Choroid plexus epithelial cell (primary cell): Measurements from ENCODE around the gene ZBTB7C.

Experiments used
- DNase-seq: peaks from one replicate; pipeline ENCODE4 v3.0.0-alpha.2; 2010; ENCODE audit warnings: low read depth
- H3K4me3 ChIP-seq: 2 replicates; pipeline ENCODE4 v1.5.1; 2011; ENCODE audit warnings: low read depth, mild to moderate bottlenecking, control low read depth, low read length, moderate library complexity
- TF ChIP-seq, protein P1 (sequence below): conservative IDR thresholded peaks from 2 replicates; pipeline ENCODE4 v1.5.1; 2011; ENCODE audit warnings: low read depth, mild to moderate bottlenecking, control low read depth, inconsistent platforms, low read length, moderate library complexity

ZBTB7C gene

GRCh38 chr18:48168861-48169260 is 240.3 kb downstream of the ZBTB7C start:
- TF ChIP-seq, protein P1, sequence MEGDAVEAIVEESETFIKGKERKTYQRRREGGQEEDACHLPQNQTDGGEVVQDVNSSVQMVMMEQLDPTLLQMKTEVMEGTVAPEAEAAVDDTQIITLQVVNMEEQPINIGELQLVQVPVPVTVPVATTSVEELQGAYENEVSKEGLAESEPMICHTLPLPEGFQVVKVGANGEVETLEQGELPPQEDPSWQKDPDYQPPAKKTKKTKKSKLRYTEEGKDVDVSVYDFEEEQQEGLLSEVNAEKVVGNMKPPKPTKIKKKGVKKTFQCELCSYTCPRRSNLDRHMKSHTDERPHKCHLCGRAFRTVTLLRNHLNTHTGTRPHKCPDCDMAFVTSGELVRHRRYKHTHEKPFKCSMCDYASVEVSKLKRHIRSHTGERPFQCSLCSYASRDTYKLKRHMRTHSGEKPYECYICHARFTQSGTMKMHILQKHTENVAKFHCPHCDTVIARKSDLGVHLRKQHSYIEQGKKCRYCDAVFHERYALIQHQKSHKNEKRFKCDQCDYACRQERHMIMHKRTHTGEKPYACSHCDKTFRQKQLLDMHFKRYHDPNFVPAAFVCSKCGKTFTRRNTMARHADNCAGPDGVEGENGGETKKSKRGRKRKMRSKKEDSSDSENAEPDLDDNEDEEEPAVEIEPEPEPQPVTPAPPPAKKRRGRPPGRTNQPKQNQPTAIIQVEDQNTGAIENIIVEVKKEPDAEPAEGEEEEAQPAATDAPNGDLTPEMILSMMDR = no peak
- H3K4me3 ChIP-seq = no peak overlapping the region
- DNase-seq = no peak

DNA sequence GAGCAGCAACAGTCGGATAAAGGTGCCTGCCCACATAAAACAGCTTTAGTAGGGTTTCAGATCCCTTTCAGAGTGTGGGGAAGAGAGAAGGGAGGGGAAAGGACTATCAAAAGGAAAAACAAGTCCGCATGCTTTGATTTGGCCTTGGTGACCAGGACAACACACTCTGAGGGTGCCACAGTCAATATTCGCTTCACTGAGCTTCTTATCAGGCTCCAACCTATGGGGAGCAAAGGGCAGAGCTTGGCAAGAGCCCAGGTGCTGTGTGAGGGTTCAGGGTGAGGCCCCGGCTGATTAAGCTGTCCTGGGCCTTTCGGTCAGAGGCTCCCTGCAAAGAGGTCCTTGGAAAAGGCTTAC is 241.3 kb downstream of the ZBTB7C start:
- no peak overlapping the region for H3K4me3 ChIP-seq
- DNase-seq = no peak
- TF ChIP-seq, protein P1 = no peak

DNA sequence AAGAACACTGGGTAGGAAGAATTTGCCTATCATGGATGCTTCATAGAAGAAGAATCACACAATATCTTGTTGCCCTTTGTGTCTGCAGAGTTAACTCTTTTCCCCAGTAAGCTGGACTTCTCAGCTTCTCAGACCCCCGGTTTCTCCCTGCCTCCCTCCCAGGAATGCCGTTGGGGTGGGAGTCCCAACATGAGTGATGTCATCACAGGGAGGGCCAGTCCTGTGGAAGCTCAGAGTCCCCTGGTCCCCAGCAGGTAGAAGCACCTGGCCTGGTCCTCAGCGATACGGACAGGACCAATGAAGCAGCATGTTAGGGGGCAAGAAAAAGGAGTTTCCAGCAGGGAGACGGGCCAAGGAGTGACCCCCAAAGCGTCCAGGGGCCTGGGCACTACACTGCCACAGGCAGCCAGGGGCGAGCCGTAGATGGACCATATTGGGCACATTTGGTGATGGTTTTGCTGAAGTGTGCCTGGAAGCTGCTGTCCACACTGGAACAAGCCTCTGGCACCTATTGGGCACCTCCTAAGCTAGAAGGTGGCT is 242.8 kb downstream of the ZBTB7C start:
- H3K4me3 ChIP-seq = no peak overlapping the region
- no peak for DNase-seq
- TF ChIP-seq, protein P1 = no peak

- no peak overlapping the region for H3K4me3 ChIP-seq
- TF ChIP-seq, protein P1 = no peak
- no peak for DNase-seq
These were observed 243.9 kb downstream of the ZBTB7C start for GRCh38 chr18:48165111-48165866.

- no peak overlapping the region for H3K4me3 ChIP-seq
- TF ChIP-seq, protein P1 = no peak
- no peak for DNase-seq
These were observed 244.5 kb downstream of the ZBTB7C start for GRCh38 chr18:48164701-48165100.

DNA sequence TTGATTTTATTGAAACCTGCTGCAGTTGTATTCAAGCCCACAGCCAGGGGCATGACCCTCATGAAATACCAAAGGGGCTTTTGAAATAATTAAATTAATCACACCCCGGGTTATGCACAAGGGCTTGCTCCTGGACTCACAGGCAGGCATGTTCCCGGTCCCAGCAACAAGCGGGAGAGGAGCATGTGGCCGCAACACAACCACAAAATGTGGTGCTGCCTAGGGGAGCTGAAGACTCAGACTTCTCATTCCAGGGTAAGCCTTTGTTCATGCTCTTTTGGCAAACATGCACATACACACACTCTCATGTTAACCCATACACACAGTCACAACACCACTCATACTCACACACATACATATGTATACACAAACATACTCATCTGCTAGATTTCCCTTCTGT is 245.1 kb downstream of the ZBTB7C start:
- no peak overlapping the region for H3K4me3 ChIP-seq
- no peak for DNase-seq
- TF ChIP-seq, protein P1 = no peak

- H3K4me3 ChIP-seq = no peak overlapping the region
- TF ChIP-seq, protein P1 = no peak
- DNase-seq = no peak
These were observed 245.5 kb downstream of the ZBTB7C start for GRCh38 chr18:48163738-48164115.
